Keratinocyte (primary cell): ENCODE measurements around the gene CD44. TPM values are rescaled to one million over a fixed set of nuclear protein-coding genes. Genes with fewer than 3 reads are reported as not detected.

ENCODE experiments used
- DNase-seq: peaks from one replicate; pipeline ENCODE4 v3.0.0-alpha.2; 2011; ENCODE audit warnings: low read depth, missing footprints, low spot score
- FAIRE-seq: peaks from 2 replicates; lab custom pipeline; 2011; peaks lifted over from hg19 to GRCh38; lab: Jason Lieb, UNC
- H2AFZ ChIP-seq: 2 replicates; pipeline ENCODE4 v1.6.0; 2012; ENCODE audit warnings: low read length, control low read depth, inconsistent platforms; ENCODE audit not compliant: control insufficient read depth
- H3K27ac ChIP-seq: 2 replicates; pipeline ENCODE4 v1.5.1; 2011; ENCODE audit warnings: low read length; ENCODE audit not compliant: control insufficient read depth, insufficient read depth
- H3K27me3 ChIP-seq: 3 replicates; pipeline ENCODE4 v1.6.0; 2011; ENCODE audit warnings: low read length; ENCODE audit not compliant: control insufficient read depth, insufficient read depth; ENCODE audit errors: extremely low read depth
- H3K36me3 ChIP-seq, 2 experiments: 2 replicates in 1 of 2; 3 replicates in 1 of 2; pipeline ENCODE4 v1.5.1; 2011; ENCODE audit warnings: low read length in 2 of 2, mild to moderate bottlenecking in 1 of 2; ENCODE audit not compliant: control insufficient read depth in 2 of 2, insufficient read depth in 2 of 2; ENCODE audit errors: extremely low read depth in 1 of 2
- H3K4me1 ChIP-seq: 3 replicates; pipeline ENCODE4 v1.5.1; 2011; ENCODE audit warnings: low read length; ENCODE audit not compliant: control insufficient read depth, insufficient read depth; ENCODE audit errors: extremely low read depth
- H3K4me2 ChIP-seq: 3 replicates; pipeline ENCODE4 v1.6.0; 2011; ENCODE audit warnings: low read depth, low read length; ENCODE audit not compliant: control insufficient read depth, insufficient read depth; ENCODE audit errors: extremely low read depth
- H3K4me3 ChIP-seq, 3 experiments: fragments of 200-600 bp in 1 of 3; sonication (generic) in 1 of 3; 2 replicates in 2 of 3; 3 replicates in 1 of 3; pipeline ENCODE4 v1.5.1; 2011 to 2016; ENCODE audit warnings: low read length in 3 of 3, mild to moderate bottlenecking in 3 of 3, control low read depth in 2 of 3, inconsistent platforms in 1 of 3, low read depth in 1 of 3, mixed read lengths in 1 of 3, mixed run types in 1 of 3, moderate library complexity in 1 of 3; ENCODE audit not compliant: control insufficient read depth in 2 of 3, insufficient read depth in 2 of 3; ENCODE audit errors: extremely low read depth in 1 of 3
- H3K79me2 ChIP-seq: 2 replicates; pipeline ENCODE4 v1.6.0; 2012; ENCODE audit warnings: low read length; ENCODE audit not compliant: control insufficient read depth, insufficient read depth
- H3K9ac ChIP-seq: 3 replicates; pipeline ENCODE4 v1.6.0; 2011; ENCODE audit warnings: low read length; ENCODE audit not compliant: control insufficient read depth, insufficient read depth; ENCODE audit errors: extremely low read depth
- H3K9me1 ChIP-seq: 3 replicates; pipeline ENCODE4 v1.6.0; 2011; ENCODE audit warnings: low read length; ENCODE audit not compliant: control insufficient read depth, insufficient read depth; ENCODE audit errors: extremely low read depth
- H3K9me3 ChIP-seq: 2 replicates; pipeline ENCODE4 v1.5.1; 2012; ENCODE audit warnings: low read depth, low read length; ENCODE audit not compliant: control insufficient read depth
- H4K20me1 ChIP-seq: 3 replicates; pipeline ENCODE4 v1.6.0; 2011; ENCODE audit warnings: low read length; ENCODE audit not compliant: control insufficient read depth, insufficient read depth; ENCODE audit errors: extremely low read depth
- EZH2 ChIP-seq: IDR thresholded peaks from one replicate; pipeline ENCODE4 v1.6.1; 2012; ENCODE audit warnings: inconsistent platforms, mild to moderate bottlenecking, low read length, moderate library complexity
- dilution Hi-C: fragments of 300-500 bp; cut with MboI; formaldehyde crosslinking; loops from one replicate; pipeline ENCODE4 v1.7.0; 2020; ENCODE audit warnings: low sequenced_read_pairs; ENCODE audit not compliant: extremely low pct_ligation_motif_present
- polyA plus RNA-seq, 5 experiments: library from polyadenylated mRNA; depleted of rRNA in 3 of 5; stranded (reverse) in 3 of 5; stranded (forward) in 1 of 5; unstranded in 1 of 5; fragments of >200 nt; gene quantifications; 1 replicate in 1 of 5; 2 replicates in 3 of 5; 3 replicates in 1 of 5; pipeline versions ENCODE4 v1.2.1 to v1.2.3, GENCODE V29; 2011 to 2012; ENCODE audit warnings: missing spikeins in 2 of 5, low read depth in 1 of 5, low replicate concordance in 1 of 5
- TF ChIP-seq, protein P1 (sequence below), 3 experiments: IDR thresholded peaks in 1 of 3; conservative IDR thresholded peaks in 1 of 3; optimal IDR thresholded peaks in 1 of 3; 2 replicates in 2 of 3; 3 replicates in 1 of 3; pipeline versions ENCODE3 to v1.5.1; 2011; ENCODE audit warnings: low read length in 3 of 3, mild to moderate bottlenecking in 3 of 3, moderate library complexity in 2 of 3, control low read depth in 1 of 3, inconsistent platforms in 1 of 3; ENCODE audit not compliant: insufficient read depth in 2 of 3; ENCODE audit errors: extremely low read depth in 1 of 3

CD44 gene
- polyA plus RNA-seq, 1 donor (not counting 4 experiments of a cell fraction or from before 2014, with no cell fraction given): 2,038 TPM

DNA sequence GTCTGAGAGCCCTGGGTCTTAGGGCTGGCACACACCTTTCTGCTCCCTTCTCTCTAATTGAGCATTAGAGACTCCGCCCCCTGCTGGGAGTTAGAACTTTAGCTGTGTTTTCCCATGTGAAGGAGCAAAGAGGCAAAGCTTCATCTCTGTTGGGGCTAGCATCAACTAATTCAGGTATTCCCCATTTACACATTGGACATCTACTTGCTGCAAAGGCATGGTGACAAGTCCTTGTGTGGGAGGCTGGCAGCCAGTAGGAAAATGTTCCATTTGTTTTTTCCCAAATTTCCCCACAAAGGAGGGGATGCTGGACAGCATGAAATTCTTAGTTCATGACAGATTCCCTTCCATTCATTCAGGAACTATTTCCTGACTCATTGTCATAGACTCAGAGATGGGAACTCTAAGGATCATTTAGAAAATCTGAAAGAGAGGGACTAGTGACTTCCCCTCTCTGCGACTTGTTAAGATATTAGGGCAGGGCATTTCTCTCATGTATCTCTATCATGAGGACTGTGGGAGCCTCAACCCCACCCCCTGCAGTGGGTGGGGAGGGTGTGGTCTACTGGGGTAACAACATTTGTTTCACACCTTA is 3.6 kb downstream of the CD44 start:
- Histone ChIP-seq H2AFZ (no peak overlapping the region), H4K20me1 (peaks cover 42% of the 10 kb centered on the region), H3K4me2 (peak overlapping the region; percentile 99), H3K4me3 (peak overlapping the region; percentile 77 to 98 (median 92)), H3K27me3 (no peaks in the 10 kb centered on the region), H3K9me1 (peaks cover 2% of the 10 kb centered on the region), H3K27ac (peak overlapping the region; percentile 95), H3K9me3 (no peaks in the 10 kb centered on the region), H3K79me2 (peaks cover 93% of the 10 kb centered on the region), H3K4me1 (peaks cover 64% of the 10 kb centered on the region), H3K36me3 (peaks cover 10 to 29% of the 10 kb centered on the region in 2 experiments), H3K9ac (peak overlapping the region; percentile 53)
- FAIRE-seq (peak; percentile 5), DNase-seq (no peak)
- TF ChIP-seq, protein P1, sequence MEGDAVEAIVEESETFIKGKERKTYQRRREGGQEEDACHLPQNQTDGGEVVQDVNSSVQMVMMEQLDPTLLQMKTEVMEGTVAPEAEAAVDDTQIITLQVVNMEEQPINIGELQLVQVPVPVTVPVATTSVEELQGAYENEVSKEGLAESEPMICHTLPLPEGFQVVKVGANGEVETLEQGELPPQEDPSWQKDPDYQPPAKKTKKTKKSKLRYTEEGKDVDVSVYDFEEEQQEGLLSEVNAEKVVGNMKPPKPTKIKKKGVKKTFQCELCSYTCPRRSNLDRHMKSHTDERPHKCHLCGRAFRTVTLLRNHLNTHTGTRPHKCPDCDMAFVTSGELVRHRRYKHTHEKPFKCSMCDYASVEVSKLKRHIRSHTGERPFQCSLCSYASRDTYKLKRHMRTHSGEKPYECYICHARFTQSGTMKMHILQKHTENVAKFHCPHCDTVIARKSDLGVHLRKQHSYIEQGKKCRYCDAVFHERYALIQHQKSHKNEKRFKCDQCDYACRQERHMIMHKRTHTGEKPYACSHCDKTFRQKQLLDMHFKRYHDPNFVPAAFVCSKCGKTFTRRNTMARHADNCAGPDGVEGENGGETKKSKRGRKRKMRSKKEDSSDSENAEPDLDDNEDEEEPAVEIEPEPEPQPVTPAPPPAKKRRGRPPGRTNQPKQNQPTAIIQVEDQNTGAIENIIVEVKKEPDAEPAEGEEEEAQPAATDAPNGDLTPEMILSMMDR (optimal IDR thresholded peaks at IDR 0.05 in 1 of 3, IDR thresholded peaks at IDR 0.05 in 1 of 3, conservative IDR thresholded peaks at IDR 0.05 in 1 of 3; ENCODE audit: extremely low read depth in 1 of 3, insufficient read depth in 2 of 3, low read length in 3 of 3): peak in 1 of 3 experiments; percentile 50
- TF ChIP-seq EZH2: no peak
- dilution Hi-C loops: no loop called here

DNA sequence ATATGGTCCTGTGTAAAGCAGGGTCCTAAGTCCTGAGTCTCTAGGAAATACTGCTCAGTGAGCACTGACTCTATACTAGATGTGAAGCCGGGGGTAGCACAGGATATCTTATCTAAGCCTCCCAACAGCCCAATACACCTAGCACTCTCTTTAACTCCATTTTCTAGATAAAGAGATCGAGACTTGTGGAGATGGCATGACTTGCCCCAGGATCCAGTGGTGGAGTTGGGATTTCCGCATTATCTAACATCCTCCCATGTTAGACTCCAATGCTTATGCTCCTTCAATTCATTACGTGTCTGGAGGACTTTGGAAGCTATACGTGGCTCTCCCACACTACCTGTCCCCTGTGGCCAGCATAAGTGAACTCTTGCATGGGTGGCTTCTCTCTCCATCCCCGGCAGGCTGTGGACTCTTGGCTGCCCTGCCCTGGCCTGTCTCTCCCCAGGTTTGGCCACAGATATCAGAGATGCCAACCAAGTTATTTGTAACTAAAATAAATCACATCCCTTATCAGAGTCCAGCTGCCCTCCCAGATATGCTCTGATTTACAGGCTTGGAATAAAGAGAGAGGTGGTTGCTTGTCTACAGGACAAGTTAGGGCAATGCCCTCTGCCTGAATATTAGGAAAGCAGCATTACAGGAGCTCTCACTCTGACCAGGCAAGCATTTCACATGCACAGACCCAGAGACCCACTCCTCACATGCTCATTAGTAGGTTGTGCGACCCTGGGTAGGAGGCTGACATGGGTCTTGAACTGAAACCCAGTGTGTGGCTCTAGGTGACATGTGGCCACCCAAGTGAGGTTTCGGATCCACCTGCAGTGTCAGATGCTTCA is 4.5 kb downstream of the CD44 start:
- peak overlapping the region; percentile 53 for H3K9ac ChIP-seq
- TF ChIP-seq, protein P1 (optimal IDR thresholded peaks at IDR 0.05 in 1 of 3, IDR thresholded peaks at IDR 0.05 in 1 of 3, conservative IDR thresholded peaks at IDR 0.05 in 1 of 3; ENCODE audit: extremely low read depth in 1 of 3, insufficient read depth in 2 of 3, low read length in 3 of 3): no peak
- TF ChIP-seq EZH2: no peak
- H3K9me1 ChIP-seq: peaks cover 2% of the 10 kb centered on the region
- H4K20me1 ChIP-seq: peaks cover 49% of the 10 kb centered on the region
- peak overlapping the region; percentile 77 to 98 (median 92) for H3K4me3 ChIP-seq
- FAIRE-seq: no peak
- peak overlapping the region; percentile 95 for H3K27ac ChIP-seq
- peaks cover 58% of the 10 kb centered on the region for H3K4me1 ChIP-seq
- H2AFZ ChIP-seq: no peak overlapping the region
- H3K79me2 ChIP-seq: peaks cover 97% of the 10 kb centered on the region
- DNase-seq: no peak
- dilution Hi-C loops: no loop called here
- H3K27me3 ChIP-seq: no peaks in the 10 kb centered on the region
- peaks cover 16 to 36% of the 10 kb centered on the region in 2 experiments for H3K36me3 ChIP-seq
- H3K9me3 ChIP-seq: no peaks in the 10 kb centered on the region
- H3K4me2 ChIP-seq: peak overlapping the region; percentile 99
